Activated CD4-positive, alpha-beta T cell treated with anti-CD3 and anti-CD28 coated beads for 1 hour (primary cell): ENCODE results near the gene ARHGEF38.

Experiments
- DNase-seq: peaks from one replicate; pipeline ENCODE4 v3.0.0-alpha.2; 2020

Gene ARHGEF38

GRCh38 chr4:105551965-105552746 is at the start of gene ARHGEF38:
Gene ARHGEF38 (plus strand): TSS chr4:105552620. CDS start chr4:105552766, 146 bp downstream.
- DNase-seq, result no peak

- DNase-seq, result no peak
Measured at GRCh38 chr4:105503484-105503883, 48.9 kb upstream of the ARHGEF38 start.

- DNase-seq, result no peak
Measured at GRCh38 chr4:105504744-105505143, 47.7 kb upstream of the ARHGEF38 start.

- no peak for DNase-seq
Measured at GRCh38 chr4:105509291-105509690, 43.1 kb upstream of the ARHGEF38 start.

- DNase-seq, result no peak
Measured at GRCh38 chr4:105509714-105510113, 42.7 kb upstream of the ARHGEF38 start.

GRCh38 chr4:105510245-105510644 is 42.2 kb upstream of the ARHGEF38 start:
- no peak for DNase-seq

- no peak for DNase-seq
Measured at GRCh38 chr4:105520819-105521790, 31.3 kb upstream of the ARHGEF38 start.

- no peak for DNase-seq
Measured at GRCh38 chr4:105526656-105527055, 25.8 kb upstream of the ARHGEF38 start.

GRCh38 chr4:105527081-105527480 is 25.3 kb upstream of the ARHGEF38 start:
- no peak for DNase-seq

GRCh38 chr4:105536601-105537000 is 15.8 kb upstream of the ARHGEF38 start:
- DNase-seq, result no peak

- DNase-seq, result no peak
Measured at GRCh38 chr4:105541420-105541819, 11.0 kb upstream of the ARHGEF38 start.

GRCh38 chr4:105542039-105542438 is 10.4 kb upstream of the ARHGEF38 start:
- no peak for DNase-seq

GRCh38 chr4:105543346-105543745 is 9.1 kb upstream of the ARHGEF38 start:
- DNase-seq, result no peak

GRCh38 chr4:105543881-105544280 is 8.5 kb upstream of the ARHGEF38 start:
- DNase-seq, result no peak

GRCh38 chr4:105544520-105545286 is 7.7 kb upstream of the ARHGEF38 start:
- DNase-seq, result no peak

- DNase-seq, result no peak
Measured at GRCh38 chr4:105546086-105546485, 6.3 kb upstream of the ARHGEF38 start.

GRCh38 chr4:105547769-105548168 is 4.7 kb upstream of the ARHGEF38 start:
- no peak for DNase-seq

- no peak for DNase-seq
Measured at GRCh38 chr4:105548483-105548882, 3.9 kb upstream of the ARHGEF38 start.

- no peak for DNase-seq
Measured at GRCh38 chr4:105550641-105551040, 1.8 kb upstream of the ARHGEF38 start.

- DNase-seq, result no peak
Measured at GRCh38 chr4:105555409-105555808, 3.0 kb downstream of the ARHGEF38 start.

GRCh38 chr4:105556206-105556605 is 3.8 kb downstream of the ARHGEF38 start:
- no peak for DNase-seq

- DNase-seq, result no peak
Measured at GRCh38 chr4:105558277-105558676, 5.9 kb downstream of the ARHGEF38 start.

- DNase-seq, result no peak
Measured at GRCh38 chr4:105560421-105560848, 8.0 kb downstream of the ARHGEF38 start.
